ENCODE results near the gene CACNA2D3. TPM values are rescaled to one million over a fixed set of nuclear protein-coding genes. Genes with fewer than 3 reads are reported as not detected.

The CACNA2D3 gene
- total RNA-seq, 2 donors from 2014 or later: 0.42 to 0.98 TPM

GRCh38 chr3:54131026-54131605, 8.8 kb downstream of the CACNA2D3 start:
- H3K36me3 ChIP-seq: no peaks in the 10 kb centered on the region
- H3K27me3 ChIP-seq: no peaks in the 10 kb centered on the region
- DNase-seq: no peak
- no peaks in the 10 kb centered on the region for H3K9me3 ChIP-seq
- intact Hi-C loops (cut with DNase I): no loop called here
- no peaks in the 10 kb centered on the region for H3K4me1 ChIP-seq
- H3K27ac ChIP-seq: no peak overlapping the region
- H3K4me3 ChIP-seq: no peak overlapping the region
- no peak overlapping the region for H3K9ac ChIP-seq (ENCODE audit: low read depth in 2 of 2, low read length in 2 of 2)
- TF ChIP-seq CTCF (IDR thresholded peaks at IDR 0.05): no peak

GRCh38 chr3:54131890-54132289, 9.5 kb downstream of the CACNA2D3 start:
- Histone ChIP-seq H3K9me3 (no peaks in the 10 kb centered on the region), H3K9ac (ENCODE audit: low read depth in 2 of 2, low read length in 2 of 2) (no peak overlapping the region), H3K4me1 (no peaks in the 10 kb centered on the region), H3K27ac (no peak overlapping the region), H3K4me3 (no peak overlapping the region), H3K27me3 (no peaks in the 10 kb centered on the region), H3K36me3 (no peaks in the 10 kb centered on the region)
- DNase-seq: no peak
- intact Hi-C loops (cut with DNase I): no loop called here
- no peak for TF ChIP-seq CTCF (IDR thresholded peaks at IDR 0.05)

- intact Hi-C loops (cut with DNase I): no loop called here
- no peak overlapping the region for H3K9ac ChIP-seq (ENCODE audit: low read depth in 2 of 2, low read length in 2 of 2)
- no peaks in the 10 kb centered on the region for H3K4me1 ChIP-seq
- no peaks in the 10 kb centered on the region for H3K27me3 ChIP-seq
- no peaks in the 10 kb centered on the region for H3K36me3 ChIP-seq
- no peak overlapping the region for H3K4me3 ChIP-seq
- no peaks in the 10 kb centered on the region for H3K9me3 ChIP-seq
- TF ChIP-seq CTCF (IDR thresholded peaks at IDR 0.05): no peak
- DNase-seq: no peak
- no peak overlapping the region for H3K27ac ChIP-seq
Observed at GRCh38 chr3:54132685-54133084, 10.3 kb downstream of the CACNA2D3 start.

GRCh38 chr3:54133196-54133595, 10.8 kb downstream of the CACNA2D3 start:
- Histone ChIP-seq H3K36me3 (no peaks in the 10 kb centered on the region), H3K27me3 (no peaks in the 10 kb centered on the region), H3K27ac (no peak overlapping the region), H3K4me1 (no peaks in the 10 kb centered on the region), H3K4me3 (no peak overlapping the region), H3K9ac (ENCODE audit: low read depth in 2 of 2, low read length in 2 of 2) (no peak overlapping the region), H3K9me3 (no peaks in the 10 kb centered on the region)
- intact Hi-C loops (cut with DNase I): no loop called here
- no peak for DNase-seq
- TF ChIP-seq CTCF (IDR thresholded peaks at IDR 0.05): no peak

GRCh38 chr3:54134155-54134554, 11.8 kb downstream of the CACNA2D3 start:
- Histone ChIP-seq H3K9me3 (no peaks in the 10 kb centered on the region), H3K4me1 (no peaks in the 10 kb centered on the region), H3K9ac (ENCODE audit: low read depth in 2 of 2, low read length in 2 of 2) (no peak overlapping the region), H3K36me3 (no peaks in the 10 kb centered on the region), H3K4me3 (no peak overlapping the region), H3K27ac (no peak overlapping the region), H3K27me3 (no peaks in the 10 kb centered on the region)
- TF ChIP-seq CTCF (IDR thresholded peaks at IDR 0.05): no peak
- DNase-seq: no peak
- intact Hi-C loops (cut with DNase I): no loop called here

Measured in colonic mucosa (tissue), 4 donors.